Testis (tissue), 2 donors: ENCODE measurements around the gene BRD3OS.

Experiments used
- CTCF ChIP-seq, 3 experiments: fragments of 450-650 bp in 2 of 3; fragments of 200-600 bp in 1 of 3; sonication (generic) in 1 of 3; IDR thresholded peaks; one replicate each; pipeline ENCODE4 v1.5.1; 2016 to 2019; ENCODE audit warnings: antibody characterized with exemption in 3 of 3, mild to moderate bottlenecking in 2 of 3, moderate library complexity in 1 of 3
- POLR2A ChIP-seq: fragments of 450-650 bp; IDR thresholded peaks from one replicate; pipeline ENCODE4 v1.6.1; 2017; ENCODE audit warnings: antibody characterized with exemption, mild to moderate bottlenecking, moderate library complexity

GRCh38 chr9:133981958-133982681 is 43.2 kb upstream of the BRD3OS start:
- TF ChIP-seq POLR2A (no peak), CTCF (IDR thresholded peaks at IDR 0.05) (no peak)
